ENCODE data around the gene TEX29.

GRCh38 chr13:111382877-111383276 is 62.4 kb downstream of the TEX29 start:
- no peak for TF ChIP-seq POLR2AphosphoS2 (IDR thresholded peaks at IDR 0.05; ENCODE audit: low read depth, low read length)
- TF ChIP-seq GABPA (IDR thresholded peaks at IDR 0.05; ENCODE audit: low read depth): no peak
- no peak for TF ChIP-seq USF2 (IDR thresholded peaks at IDR 0.05; ENCODE audit: borderline replicate concordance, low read depth, low read length)
- TF ChIP-seq CREB1 (IDR thresholded peaks at IDR 0.05; ENCODE audit: low read depth): no peak
- TF ChIP-seq CTCF (IDR thresholded peaks at IDR 0.05 in 2 of 3, conservative IDR thresholded peaks at IDR 0.05 in 1 of 3; ENCODE audit: control insufficient read depth in 2 of 3, extremely low read depth in 1 of 3, insufficient read depth in 1 of 3, low read depth in 3 of 3, low read length in 3 of 3): no peak

Measured in GM12878 (cell line).